Measurements from ENCODE around the gene CEP128.

DNA sequence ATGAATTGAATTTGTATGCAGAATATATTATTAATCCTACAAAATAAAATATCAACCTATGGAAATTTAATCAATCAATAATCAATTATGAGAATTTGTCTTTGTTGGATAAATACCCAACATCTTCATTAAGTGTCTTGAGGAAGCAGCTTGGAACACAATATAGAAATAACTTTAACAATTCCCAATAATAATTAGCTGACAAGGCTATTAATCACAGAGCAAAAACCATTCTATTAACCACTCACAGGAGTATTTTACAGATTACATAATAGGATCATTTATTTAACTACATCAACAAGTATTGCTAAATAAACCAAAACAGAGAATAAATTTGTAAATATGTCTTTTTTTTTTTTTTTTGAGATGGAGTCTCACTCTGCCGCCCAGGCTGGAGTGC lies 190.3 kb downstream of the CEP128 start:
- TF ChIP-seq GATA2 (IDR thresholded peaks at IDR 0.05; ENCODE audit: low read depth, low read length) (no peak), GATA3 (IDR thresholded peaks at IDR 0.05; ENCODE audit: low read depth, low read length) (no peak)

Measured in SH-SY5Y (cell line).